Measurements from ENCODE around the gene PIR.

The PIR gene

GRCh38 chrX:15343075-15343476 lies 150.1 kb downstream of the PIR start:
- DNase-seq, result no peak

DNA sequence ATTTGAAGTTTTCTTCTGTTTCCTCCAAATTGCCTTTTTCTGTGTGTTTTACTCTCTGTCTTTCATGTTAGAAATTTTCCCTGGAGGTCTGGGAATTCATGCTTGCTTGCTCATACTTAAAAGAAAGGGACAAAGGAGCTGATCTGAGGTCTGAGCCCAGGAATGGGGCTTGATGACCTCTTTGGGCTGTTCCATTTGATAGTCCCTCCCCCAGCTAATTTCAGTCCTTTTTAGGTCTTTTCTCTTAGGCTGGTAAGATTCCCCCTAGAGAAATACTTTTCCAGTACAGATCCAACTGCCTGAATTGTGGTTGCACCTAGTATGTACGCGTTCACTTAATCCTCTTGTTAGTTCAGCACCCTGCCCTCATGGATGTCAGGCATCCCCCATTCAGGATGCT lies 152.3 kb downstream of the PIR start:
- DNase-seq, result no peak

- no peak for DNase-seq
Measured at GRCh38 chrX:15336023-15336413, 157.1 kb downstream of the PIR start.

DNA sequence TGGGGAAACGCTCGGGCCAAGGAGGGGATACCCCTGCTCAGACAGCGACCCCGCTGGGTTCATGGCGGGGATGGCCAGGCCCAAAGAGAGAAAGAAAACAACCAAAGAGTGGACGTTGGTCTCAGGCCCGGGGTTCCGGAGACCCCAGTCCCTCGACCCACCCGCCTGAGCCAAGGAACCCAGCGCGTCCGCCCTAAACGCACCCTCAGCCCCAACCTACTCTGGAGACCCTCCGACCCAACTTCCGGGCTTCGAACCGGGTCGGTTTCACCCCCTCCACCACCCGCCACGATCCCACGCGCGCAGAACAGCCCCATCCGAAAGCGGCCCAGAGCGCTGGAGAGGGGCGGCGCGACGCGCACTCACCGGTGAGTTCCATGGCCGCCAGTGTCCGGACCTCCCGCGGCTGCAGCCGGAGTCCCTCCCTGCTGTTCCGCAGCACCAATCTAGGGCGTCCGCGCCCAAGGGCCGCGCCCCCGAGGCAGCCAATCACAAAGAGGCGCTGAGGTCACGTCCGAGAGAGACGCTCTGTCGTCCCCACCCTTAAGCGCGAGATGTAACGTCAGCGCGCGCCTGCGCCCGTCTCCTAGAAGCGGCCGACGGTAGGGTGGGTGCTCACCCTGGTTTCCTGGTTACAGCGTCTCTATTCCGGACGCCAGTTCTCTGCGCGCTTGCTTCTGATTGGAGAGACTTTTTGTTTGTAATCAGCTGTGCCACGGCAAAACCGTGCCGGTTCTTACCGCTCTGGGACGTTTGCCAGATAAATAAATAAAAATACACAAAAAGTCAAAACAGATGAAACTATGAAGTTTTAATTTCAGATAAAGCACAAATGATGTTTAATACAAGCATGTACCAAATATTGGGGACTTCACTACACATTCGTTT lies 157.8 kb downstream of the PIR start, which contains the start of gene PIGA:
TSS of gene PIGA (minus strand) at position 389 of the 888 bp plus-strand sequence. CDS start 3,593 bp downstream, outside the sequence.
- peak; percentile 92 to 95 for DNase-seq

Data from NCI-H1930 (cell line).